Measurements from ENCODE around the gene SLC25A21.

The SLC25A21 gene

GRCh38 chr14:36948157-36948859 is 224.1 kb downstream of the SLC25A21 start:
- no peaks in the 10 kb centered on the region for H3K9me3 ChIP-seq (ENCODE audit: insufficient read depth, low read length)
- no peak overlapping the region for H3K9ac ChIP-seq (ENCODE audit: low read length)
- H3K4me3 ChIP-seq (ENCODE audit: insufficient read depth, low read length, poor library complexity, severe bottlenecking) = no peak overlapping the region
- H3K79me2 ChIP-seq (ENCODE audit: insufficient read depth, low read length) = no peaks in the 10 kb centered on the region
- H3K27me3 ChIP-seq (ENCODE audit: low read length) = no peaks in the 10 kb centered on the region
- TF ChIP-seq CTCF (IDR thresholded peaks at IDR 0.05; ENCODE audit: insufficient read depth, low read length, poor library complexity, severe bottlenecking) (no peak), EZH2phosphoT487 (conservative IDR thresholded peaks at IDR 0.05; ENCODE audit: low read length) (no peak)
- H3F3A ChIP-seq (ENCODE audit: insufficient read depth) = no peaks in the 10 kb centered on the region
- H3K36me3 ChIP-seq (ENCODE audit: low read length) = no peaks in the 10 kb centered on the region
- no peaks in the 10 kb centered on the region for H3K9me2 ChIP-seq (replicated peaks; ENCODE audit: insufficient read depth, low read length)
- no peak overlapping the region for H3K27ac ChIP-seq (ENCODE audit: low read depth, low read length)
- H4K20me1 ChIP-seq (ENCODE audit: low read depth, low read length) = no peaks in the 10 kb centered on the region
- H2AFZ ChIP-seq (ENCODE audit: low read depth, low read length, severe bottlenecking) = no peak overlapping the region
- H3K4me2 ChIP-seq (ENCODE audit: low read depth, low read length, poor library complexity, severe bottlenecking) = no peak overlapping the region

DNA sequence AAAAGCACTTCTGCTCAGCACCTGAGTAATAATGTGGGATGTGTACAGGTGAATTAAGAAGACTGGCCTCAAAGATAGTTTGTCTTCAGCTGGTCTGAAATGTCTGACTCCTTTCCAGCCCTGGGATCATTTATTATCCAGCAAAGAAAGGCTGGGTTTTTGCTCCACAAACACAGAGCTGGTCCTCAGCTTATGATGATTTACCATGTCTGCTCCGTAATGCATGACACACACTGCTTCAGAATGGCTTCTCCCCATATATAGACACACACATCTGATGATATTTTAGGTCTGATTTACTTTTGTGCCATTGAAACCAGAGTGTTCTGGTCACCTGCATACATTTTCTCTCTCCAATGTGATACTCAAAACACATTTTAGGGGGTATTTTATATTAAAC is 225.0 kb downstream of the SLC25A21 start:
- H3F3A ChIP-seq (ENCODE audit: insufficient read depth) = no peaks in the 10 kb centered on the region
- TF ChIP-seq CTCF (IDR thresholded peaks at IDR 0.05; ENCODE audit: insufficient read depth, low read length, poor library complexity, severe bottlenecking) (no peak), EZH2phosphoT487 (conservative IDR thresholded peaks at IDR 0.05; ENCODE audit: low read length) (no peak)
- no peaks in the 10 kb centered on the region for H3K27me3 ChIP-seq (ENCODE audit: low read length)
- no peak overlapping the region for H2AFZ ChIP-seq (ENCODE audit: low read depth, low read length, severe bottlenecking)
- no peak overlapping the region for H3K4me2 ChIP-seq (ENCODE audit: low read depth, low read length, poor library complexity, severe bottlenecking)
- H3K79me2 ChIP-seq (ENCODE audit: insufficient read depth, low read length) = no peaks in the 10 kb centered on the region
- no peak overlapping the region for H3K27ac ChIP-seq (ENCODE audit: low read depth, low read length)
- no peak overlapping the region for H3K9ac ChIP-seq (ENCODE audit: low read length)
- H3K9me3 ChIP-seq (ENCODE audit: insufficient read depth, low read length) = no peaks in the 10 kb centered on the region
- no peaks in the 10 kb centered on the region for H4K20me1 ChIP-seq (ENCODE audit: low read depth, low read length)
- no peaks in the 10 kb centered on the region for H3K9me2 ChIP-seq (replicated peaks; ENCODE audit: insufficient read depth, low read length)
- H3K4me3 ChIP-seq (ENCODE audit: insufficient read depth, low read length, poor library complexity, severe bottlenecking) = no peak overlapping the region
- H3K36me3 ChIP-seq (ENCODE audit: low read length) = no peaks in the 10 kb centered on the region

DNA sequence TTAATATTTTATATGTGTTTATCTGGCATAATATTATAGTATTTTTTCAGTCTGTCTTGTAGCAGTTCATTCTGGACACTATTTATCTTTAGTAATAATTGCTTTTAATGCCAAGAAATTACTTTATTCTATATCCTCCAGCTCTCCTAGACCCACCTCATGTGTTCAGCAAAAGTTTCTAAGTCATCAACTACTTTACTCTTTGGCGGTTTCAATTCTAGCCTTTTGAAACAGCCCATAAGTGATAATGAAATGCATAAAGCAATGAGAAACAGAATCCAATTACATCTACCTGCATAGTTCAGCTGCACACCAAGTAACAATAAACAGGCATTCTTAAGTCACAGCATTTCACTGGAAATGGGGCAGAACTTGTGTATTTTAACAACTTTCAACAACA is 225.5 kb downstream of the SLC25A21 start:
- no peaks in the 10 kb centered on the region for H3K9me3 ChIP-seq (ENCODE audit: insufficient read depth, low read length)
- no peaks in the 10 kb centered on the region for H4K20me1 ChIP-seq (ENCODE audit: low read depth, low read length)
- no peak overlapping the region for H2AFZ ChIP-seq (ENCODE audit: low read depth, low read length, severe bottlenecking)
- H3K9ac ChIP-seq (ENCODE audit: low read length) = no peak overlapping the region
- H3K27ac ChIP-seq (ENCODE audit: low read depth, low read length) = no peak overlapping the region
- no peak overlapping the region for H3K4me2 ChIP-seq (ENCODE audit: low read depth, low read length, poor library complexity, severe bottlenecking)
- TF ChIP-seq CTCF (IDR thresholded peaks at IDR 0.05; ENCODE audit: insufficient read depth, low read length, poor library complexity, severe bottlenecking) (no peak), EZH2phosphoT487 (conservative IDR thresholded peaks at IDR 0.05; ENCODE audit: low read length) (no peak)
- no peaks in the 10 kb centered on the region for H3K9me2 ChIP-seq (replicated peaks; ENCODE audit: insufficient read depth, low read length)
- no peaks in the 10 kb centered on the region for H3K79me2 ChIP-seq (ENCODE audit: insufficient read depth, low read length)
- no peaks in the 10 kb centered on the region for H3K27me3 ChIP-seq (ENCODE audit: low read length)
- H3K36me3 ChIP-seq (ENCODE audit: low read length) = no peaks in the 10 kb centered on the region
- no peak overlapping the region for H3K4me3 ChIP-seq (ENCODE audit: insufficient read depth, low read length, poor library complexity, severe bottlenecking)
- H3F3A ChIP-seq (ENCODE audit: insufficient read depth) = no peaks in the 10 kb centered on the region

All from SU-DHL-6 (cell line).